HepG2 (cell line): ENCODE data around the gene NID2.

Experiments
- NFIC ChIP-seq: IDR thresholded peaks from 2 replicates; pipeline ENCODE4 v1.6.1; 2012; ENCODE audit warnings: mild to moderate bottlenecking, low read length, inconsistent platforms
- TCF12 ChIP-seq, 2 experiments: fragments of 450-650 bp in 1 of 2; sonication (generic) in 1 of 2; formaldehyde crosslinking in 1 of 2; IDR thresholded peaks; 2 replicates each; pipeline versions ENCODE4 v1.6.1 to v1.8.0; 2017 to 2022; ENCODE audit warnings: antibody characterized with exemption in 1 of 2, mild to moderate bottlenecking in 1 of 2, missing genetic modification reagents in 1 of 2, moderate library complexity in 1 of 2
- TF ChIP-seq, protein P1 (sequence below): sonication (generic); formaldehyde crosslinking; IDR thresholded peaks from 2 replicates; pipeline ENCODE4 v1.4.0; 2020; ENCODE audit warnings: missing genetic modification reagents, borderline replicate concordance
- TF ChIP-seq, protein P2 (sequence below): sonication (generic); formaldehyde crosslinking; IDR thresholded peaks from 2 replicates; pipeline ENCODE4 v1.5.0; 2020; ENCODE audit warnings: mild to moderate bottlenecking, missing genetic modification reagents, moderate library complexity

DNA sequence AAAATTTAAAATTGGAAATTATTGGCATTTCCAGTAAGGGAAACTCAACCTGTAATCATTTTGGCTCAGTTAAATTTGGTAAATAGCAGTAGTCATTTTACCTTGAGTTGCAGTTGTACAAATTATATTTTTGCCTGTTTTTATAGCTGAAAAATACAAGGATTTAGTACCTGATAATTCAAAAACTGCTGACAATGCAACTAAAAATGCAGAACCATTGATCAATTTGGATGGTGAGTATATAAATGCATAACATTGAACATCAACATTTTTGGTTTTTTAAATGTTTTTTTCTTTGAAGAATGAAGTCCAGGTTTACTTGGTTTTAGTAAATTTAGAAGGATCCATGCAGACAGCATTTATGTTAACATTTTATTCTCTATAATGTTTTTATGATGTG, 70.5 kb downstream of the NID2 start:
- TF ChIP-seq NFIC: no peak
- TF ChIP-seq, protein P1, sequence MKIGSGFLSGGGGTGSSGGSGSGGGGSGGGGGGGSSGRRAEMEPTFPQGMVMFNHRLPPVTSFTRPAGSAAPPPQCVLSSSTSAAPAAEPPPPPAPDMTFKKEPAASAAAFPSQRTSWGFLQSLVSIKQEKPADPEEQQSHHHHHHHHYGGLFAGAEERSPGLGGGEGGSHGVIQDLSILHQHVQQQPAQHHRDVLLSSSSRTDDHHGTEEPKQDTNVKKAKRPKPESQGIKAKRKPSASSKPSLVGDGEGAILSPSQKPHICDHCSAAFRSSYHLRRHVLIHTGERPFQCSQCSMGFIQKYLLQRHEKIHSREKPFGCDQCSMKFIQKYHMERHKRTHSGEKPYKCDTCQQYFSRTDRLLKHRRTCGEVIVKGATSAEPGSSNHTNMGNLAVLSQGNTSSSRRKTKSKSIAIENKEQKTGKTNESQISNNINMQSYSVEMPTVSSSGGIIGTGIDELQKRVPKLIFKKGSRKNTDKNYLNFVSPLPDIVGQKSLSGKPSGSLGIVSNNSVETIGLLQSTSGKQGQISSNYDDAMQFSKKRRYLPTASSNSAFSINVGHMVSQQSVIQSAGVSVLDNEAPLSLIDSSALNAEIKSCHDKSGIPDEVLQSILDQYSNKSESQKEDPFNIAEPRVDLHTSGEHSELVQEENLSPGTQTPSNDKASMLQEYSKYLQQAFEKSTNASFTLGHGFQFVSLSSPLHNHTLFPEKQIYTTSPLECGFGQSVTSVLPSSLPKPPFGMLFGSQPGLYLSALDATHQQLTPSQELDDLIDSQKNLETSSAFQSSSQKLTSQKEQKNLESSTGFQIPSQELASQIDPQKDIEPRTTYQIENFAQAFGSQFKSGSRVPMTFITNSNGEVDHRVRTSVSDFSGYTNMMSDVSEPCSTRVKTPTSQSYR (CRISPR knock-in tag): no peak
- TF ChIP-seq, protein P2, sequence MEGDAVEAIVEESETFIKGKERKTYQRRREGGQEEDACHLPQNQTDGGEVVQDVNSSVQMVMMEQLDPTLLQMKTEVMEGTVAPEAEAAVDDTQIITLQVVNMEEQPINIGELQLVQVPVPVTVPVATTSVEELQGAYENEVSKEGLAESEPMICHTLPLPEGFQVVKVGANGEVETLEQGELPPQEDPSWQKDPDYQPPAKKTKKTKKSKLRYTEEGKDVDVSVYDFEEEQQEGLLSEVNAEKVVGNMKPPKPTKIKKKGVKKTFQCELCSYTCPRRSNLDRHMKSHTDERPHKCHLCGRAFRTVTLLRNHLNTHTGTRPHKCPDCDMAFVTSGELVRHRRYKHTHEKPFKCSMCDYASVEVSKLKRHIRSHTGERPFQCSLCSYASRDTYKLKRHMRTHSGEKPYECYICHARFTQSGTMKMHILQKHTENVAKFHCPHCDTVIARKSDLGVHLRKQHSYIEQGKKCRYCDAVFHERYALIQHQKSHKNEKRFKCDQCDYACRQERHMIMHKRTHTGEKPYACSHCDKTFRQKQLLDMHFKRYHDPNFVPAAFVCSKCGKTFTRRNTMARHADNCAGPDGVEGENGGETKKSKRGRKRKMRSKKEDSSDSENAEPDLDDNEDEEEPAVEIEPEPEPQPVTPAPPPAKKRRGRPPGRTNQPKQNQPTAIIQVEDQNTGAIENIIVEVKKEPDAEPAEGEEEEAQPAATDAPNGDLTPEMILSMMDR (CRISPR knock-in tag): no peak
- no peak for TF ChIP-seq TCF12 (IDR thresholded peaks at IDR 0.05)
- TF ChIP-seq TCF12 (CRISPR knock-in tag; IDR thresholded peaks at IDR 0.05): no peak
